Activated CD4-positive, alpha-beta T cell treated with anti-CD3 and anti-CD28 coated beads for 24 hours (primary cell): Measurements from ENCODE around the gene BRD3OS.

ENCODE experiments used
- DNase-seq, 2 donors: peaks; one replicate each; pipeline ENCODE4 v3.0.0-alpha.2; 2020; ENCODE audit warnings: low read depth in 2 of 2

Gene BRD3OS, protein sequence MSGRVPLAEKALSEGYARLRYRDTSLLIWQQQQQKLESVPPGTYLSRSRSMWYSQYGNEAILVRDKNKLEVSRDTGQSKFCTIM

DNA sequence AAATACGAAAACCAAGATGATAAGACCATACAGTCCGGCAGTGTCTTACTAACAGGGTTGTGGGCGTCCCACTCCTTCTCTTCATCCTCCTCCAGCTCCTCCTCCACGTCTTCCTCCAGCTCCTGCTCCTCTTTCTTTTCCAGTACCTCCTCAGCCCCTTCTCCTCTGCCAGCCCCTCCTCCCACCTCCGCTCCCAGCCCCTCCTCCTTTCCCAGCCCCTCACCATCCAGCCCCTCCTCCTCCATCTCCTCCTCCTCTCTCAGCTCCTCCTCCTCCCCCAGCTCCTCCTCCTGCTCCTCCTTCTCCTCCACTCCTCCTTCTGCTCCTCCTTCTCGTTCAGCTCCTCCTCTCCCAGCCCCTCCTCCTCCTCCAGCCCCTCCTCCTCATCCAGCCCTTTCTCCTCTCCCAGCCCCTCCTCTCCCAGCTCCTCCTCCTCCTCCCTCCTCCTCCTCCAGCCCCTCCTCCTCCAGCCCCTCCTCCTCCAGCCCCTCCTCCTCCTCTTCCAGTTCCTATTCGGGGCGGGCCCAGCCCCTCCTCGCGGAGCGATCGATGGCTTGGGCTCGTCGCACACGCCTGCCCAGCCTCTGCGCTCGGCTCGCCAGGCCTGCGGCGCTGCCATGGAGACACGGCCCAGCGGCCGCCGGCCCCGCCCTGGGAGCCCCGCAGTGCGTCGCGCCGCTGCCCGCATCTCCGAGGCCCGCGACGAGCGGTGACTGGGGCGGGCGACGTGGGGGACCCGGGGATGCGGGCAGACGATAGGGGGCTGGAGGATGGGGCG is at the start of gene BRD3OS:
Gene BRD3OS (plus strand): TSS at position 654 of the 778 bp plus-strand sequence. CDS start 1,267 bp downstream, outside the sequence.
- peak; percentile 83 for DNase-seq

DNA sequence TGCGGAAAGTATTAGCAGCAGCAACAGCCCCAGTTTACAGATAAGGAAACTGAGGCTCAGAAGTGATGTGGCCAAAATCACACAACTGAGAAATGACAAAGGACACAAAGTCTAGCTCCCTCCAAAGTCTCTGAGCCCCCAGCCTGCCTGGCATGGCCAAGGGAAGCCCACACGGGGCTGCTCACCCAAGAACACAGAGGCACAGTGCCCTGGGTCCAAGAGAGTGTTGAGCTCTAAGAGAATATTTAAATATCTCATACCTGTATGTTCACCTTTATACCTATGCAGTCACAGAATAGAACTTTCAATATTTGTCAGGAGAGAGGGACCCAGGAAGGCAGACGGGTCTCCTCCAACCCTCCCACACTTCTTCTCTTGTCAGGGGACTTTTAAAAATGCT is 49.8 kb upstream of the BRD3OS start:
- DNase-seq: no peak

GRCh38 chr9:133976191-133976861 is 49.0 kb upstream of the BRD3OS start:
- no peak for DNase-seq

GRCh38 chr9:133976887-133977286 is 48.4 kb upstream of the BRD3OS start:
- DNase-seq: no peak

- DNase-seq: no peak
These were observed 47.7 kb upstream of the BRD3OS start for GRCh38 chr9:133977421-133978201.

DNA sequence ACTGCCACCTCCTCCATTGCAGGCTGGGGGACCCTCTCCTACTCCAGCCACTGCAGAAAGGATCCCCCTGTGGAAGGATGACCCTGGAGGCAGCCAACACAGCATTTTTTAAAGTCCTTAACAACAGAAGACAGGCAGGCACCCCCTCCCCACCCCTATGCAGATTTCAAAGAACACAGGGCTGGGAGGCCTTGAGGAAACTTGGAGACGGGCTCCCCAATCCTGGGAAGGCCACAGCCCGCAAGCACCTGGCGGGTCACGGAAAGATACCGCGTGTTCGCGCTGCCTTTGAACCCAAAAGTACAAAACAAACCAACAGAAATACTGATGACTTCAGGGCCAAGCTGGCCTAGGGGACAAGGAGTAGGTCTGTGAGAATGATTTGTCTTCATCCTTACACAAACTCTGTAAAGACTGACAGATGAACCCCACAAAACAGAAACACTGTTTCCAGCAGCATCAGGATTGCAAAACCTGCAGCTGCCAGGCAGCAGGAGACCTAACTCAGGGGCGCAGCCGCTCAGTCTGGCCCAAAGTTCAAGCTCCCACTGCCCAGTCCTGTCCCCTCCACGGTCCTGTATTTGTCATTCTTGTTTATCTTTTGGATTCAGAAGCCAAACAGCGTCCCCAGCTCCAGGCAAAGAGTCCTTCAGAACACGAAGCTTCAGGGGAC is 46.9 kb upstream of the BRD3OS start:
- no peak for DNase-seq

DNA sequence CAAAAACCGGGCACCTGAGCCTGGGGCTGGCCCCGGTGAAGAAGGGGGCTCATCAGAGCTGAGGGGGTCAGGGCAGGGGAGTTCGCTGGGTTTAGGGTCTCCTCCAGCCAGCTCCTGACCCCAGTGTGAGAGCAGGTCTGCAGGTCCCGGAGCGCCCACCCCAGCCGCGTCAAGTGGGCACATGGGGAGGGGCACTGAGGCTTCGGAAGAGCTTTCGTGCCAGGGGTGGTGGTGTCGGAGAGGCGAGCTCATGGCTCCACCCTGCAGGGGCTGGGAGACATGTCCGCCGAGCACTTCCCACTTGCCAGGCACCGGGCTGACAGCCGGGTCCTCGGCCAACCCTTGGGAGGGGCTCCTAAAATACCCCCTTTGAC is 46.4 kb upstream of the BRD3OS start:
- DNase-seq: no peak

- no peak for DNase-seq
These were observed 45.9 kb upstream of the BRD3OS start for GRCh38 chr9:133979273-133979920.

DNA sequence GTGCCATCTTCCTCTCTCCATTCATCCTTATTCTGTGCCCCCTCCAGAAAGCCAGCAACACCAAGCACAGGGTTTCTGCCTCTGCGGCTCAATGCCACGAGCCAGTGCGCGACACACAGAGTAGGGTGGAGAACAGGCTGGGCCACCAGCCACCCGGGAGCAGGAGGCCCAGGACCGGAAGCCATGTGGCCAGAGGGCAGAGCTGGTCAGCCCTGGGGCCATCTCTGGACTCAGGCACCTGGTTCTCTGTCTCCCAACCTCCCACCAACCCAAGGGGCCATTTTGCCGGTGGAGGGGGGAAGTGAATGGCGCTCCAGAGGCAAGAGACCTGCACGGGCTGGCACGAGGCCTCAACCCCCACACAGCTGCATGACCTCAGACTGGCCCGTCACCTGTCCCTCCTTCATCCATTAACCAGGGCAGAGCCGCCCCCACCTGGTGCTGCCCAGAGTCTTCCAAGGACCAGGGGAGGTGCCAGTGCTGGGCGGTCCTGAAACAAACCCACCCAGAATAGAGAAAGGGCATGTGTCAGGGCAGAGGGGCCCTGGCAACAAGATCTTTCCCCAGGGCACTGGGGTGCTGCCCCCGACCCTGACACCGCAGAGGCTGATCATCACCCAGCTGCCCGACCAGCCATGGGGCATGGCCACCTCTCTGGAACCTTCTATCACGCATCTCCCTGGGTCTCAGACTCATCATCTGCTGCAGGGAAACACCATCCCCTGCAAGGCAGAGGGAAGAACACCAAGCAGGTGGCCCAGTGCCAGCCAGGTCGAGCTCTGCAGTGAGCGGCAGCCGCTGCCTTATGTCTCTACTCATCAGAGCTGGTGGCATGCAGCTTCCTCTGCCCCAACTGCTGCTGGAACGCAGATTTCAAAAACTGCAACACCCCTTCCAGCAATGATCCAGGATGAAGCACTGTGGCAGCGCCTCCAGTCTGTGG is 45.1 kb upstream of the BRD3OS start:
- no peak for DNase-seq

DNA sequence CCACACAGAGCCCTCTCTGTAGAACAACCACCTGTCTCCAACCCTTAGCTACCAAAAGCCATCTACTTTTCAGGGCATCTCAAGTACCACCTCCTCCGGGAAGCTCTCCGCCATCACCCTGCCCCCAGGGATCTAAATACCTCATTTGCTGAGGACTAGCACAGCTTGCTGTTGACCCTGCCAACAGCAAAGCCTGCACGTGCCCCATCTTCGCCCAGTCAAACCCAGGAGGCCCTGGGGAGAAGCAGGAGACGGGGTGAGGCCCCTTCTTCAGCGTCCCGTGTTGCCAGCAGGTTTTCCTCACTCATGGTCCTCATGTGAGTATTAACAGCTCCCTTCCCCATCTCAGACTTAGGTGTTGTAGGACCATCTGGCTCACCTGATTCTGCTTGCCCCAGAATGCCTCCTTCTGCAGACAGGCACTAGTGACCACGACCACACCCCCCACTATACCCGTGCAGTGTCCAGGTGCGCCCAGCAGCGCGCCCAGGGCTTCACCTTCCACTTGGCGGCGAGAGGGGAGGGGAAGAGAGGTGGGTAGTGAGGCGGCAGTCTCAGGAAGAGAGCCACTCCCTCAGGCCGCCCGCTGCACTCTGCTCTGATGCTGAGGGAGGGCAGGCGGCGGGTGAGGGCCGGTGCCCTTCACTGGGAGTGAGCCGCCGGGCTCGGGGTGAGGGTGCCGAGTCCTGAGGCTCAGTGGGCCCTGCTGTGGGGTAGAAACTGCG is 44.3 kb upstream of the BRD3OS start:
- DNase-seq: no peak

DNA sequence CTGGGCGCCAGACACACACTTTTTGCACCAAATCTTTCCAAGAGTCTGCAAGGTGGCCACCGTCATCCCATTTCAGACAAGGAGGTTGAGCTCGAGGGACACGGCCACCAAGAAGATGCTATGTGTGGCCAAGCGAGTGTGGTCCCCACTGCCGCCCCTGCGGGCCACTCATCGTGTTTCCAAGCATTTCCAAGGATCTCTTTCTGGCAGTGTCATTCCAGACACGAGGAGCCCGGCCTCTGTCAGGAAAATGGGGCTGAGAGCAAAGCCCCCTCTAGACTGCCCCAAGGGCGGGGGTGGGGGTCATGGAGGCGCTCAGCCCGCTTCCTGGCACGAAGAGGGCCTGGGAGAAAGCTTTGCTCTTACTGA is 43.7 kb upstream of the BRD3OS start:
- DNase-seq: no peak

- no peak for DNase-seq
These were observed 43.2 kb upstream of the BRD3OS start for GRCh38 chr9:133981958-133982681.

- no peak for DNase-seq
These were observed 42.1 kb upstream of the BRD3OS start for GRCh38 chr9:133982971-133983720.

DNA sequence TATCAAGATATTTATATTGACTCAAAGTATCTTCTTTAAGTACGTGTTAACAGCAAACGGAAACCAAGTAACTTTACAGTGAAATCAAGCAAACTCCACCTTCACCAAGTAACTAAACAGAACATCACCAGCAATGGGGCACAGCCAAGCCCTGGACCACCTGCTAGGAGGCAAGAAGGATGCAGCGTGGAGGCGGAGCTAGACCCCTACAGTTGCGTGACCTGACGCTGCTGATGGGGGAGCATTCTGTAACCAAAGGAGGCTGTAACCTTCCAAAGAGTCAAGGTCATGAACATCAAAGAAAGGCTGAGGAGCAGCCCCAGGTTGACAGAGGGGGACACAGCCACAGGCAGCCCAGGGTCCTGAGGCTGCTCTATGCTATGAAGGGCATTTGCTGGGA is 39.2 kb upstream of the BRD3OS start:
- no peak for DNase-seq

DNA sequence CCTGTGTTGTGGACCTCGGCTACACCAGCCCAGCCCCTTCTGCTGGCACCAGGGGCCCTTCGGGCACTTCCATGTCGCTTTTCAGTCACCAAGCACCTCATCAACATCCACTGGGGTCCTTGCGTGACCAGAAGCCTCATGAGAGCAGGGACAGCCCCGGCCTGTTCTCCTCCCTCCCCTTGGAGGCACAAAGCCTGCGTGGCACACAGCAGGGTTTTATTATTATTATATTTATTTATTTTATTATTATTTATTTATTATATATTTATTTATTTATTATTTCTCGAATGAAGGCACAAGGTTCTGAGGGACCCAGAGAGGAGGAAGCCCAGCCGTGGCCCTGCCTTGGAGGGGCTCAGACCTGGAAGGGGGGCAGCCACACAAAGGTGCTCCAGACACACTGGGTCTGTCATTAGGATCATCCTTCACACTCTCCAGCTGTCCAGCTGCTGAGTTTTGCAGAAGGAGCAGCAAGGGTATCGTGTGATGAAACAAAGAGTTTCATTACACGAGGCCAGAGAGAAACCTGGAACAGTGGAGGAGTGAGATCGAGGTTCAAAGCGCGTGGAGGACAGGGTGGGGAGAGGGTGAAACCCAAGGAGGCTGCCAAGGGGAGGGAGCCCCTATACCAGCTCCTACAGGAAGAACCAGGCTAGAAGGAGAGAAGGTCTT is 38.4 kb upstream of the BRD3OS start:
- no peak for DNase-seq

- DNase-seq: no peak
These were observed 37.9 kb upstream of the BRD3OS start for GRCh38 chr9:133987446-133987788.

DNA sequence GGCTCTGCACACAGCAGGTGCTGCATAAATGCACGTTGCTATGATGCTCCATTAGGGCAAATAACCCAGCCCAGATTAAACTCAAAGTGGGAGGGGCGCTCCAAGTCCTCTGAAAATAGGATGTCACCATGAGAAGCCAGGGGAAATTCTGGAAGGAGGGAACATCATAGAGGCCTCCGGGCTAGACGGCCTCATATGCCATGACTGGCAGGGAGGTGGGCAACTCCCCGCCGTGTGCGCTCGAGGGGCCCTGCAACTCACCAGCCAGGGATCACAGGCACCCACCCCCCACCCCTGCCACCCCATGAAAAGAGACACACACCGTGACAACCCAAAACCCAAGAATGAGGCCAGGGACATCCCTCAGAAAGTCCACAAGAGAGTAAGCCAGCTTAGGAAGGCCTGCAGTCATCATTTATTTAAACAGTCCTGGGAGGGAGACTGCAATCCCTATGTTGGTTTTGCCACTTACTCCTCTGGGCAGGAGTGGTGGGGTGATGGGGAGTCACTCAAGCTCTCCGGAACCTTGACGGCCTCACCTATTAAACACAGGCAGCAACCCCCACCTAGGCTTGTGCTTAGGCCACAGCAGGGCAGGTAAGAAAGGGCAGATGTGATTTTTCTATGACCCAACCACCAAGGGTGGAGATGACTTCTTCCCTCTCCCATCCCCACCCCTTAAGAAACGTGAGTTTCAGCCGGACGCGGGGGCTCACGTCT is 37.2 kb upstream of the BRD3OS start:
- no peak for DNase-seq
